Fibroblast of skin of left quadriceps (primary cell): Measurements from ENCODE around the gene APBB2.
"Not testable (repeated sequence)": the region's sequence is repeated elsewhere in the genome, so short reads cannot be mapped to it uniquely, and the experiment has no call there.

Source experiments
- DNase-seq, 2 experiments: peaks; one replicate each; pipeline ENCODE4 v3.0.0-alpha.2; 2013; ENCODE audit warnings: low read depth in 2 of 2

The APBB2 gene

DNA sequence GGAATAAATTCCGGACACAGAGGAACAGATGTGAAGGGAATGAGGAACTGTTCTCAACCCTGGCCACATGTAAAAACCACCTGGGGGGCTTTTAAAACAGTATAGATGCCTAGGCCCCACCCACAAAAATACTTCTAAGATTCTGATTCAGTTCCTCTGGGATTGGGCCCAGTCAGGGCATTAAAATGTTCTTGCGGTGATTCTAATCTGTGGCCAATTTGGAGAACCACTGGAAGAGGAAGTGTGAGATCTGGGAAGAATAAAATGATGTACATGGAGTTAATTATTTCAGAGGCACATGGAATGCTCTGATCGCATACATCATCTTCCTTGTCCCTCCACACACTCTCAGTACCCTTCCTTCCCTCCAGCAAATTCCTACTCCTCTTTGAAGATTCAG is 192.2 kb downstream of the APBB2 start:
- peak; percentile 79 to 86 for DNase-seq

DNA sequence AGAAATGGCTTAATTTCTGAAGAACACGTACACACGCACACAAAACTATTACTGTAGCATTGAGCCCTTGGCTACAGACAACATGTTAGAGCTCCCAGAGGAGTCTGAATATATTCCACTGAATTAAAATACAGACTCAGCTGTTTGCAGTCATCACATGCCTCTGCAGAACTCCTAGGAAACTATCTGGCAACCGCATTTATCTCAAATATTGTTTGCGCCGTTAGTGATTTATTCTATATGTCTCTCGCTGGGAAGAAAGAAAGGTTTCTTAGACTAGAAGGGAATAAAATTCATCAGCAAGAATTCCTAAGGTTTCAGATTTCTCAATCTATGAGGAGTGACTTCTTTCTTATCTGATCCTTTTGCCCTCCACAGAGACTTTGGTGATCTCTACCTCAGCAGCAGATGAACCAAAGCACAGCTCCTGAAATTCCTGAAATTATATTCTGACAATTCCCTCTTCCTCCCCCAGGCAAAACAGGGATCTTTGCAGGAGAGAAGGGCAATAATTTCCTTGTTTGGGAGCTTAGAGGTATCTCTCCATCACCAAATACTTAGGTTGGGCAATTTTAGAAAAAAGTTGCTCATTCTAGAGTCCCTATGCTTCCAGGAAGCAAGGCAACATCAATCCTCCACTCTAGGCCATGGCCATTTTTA is 199.2 kb downstream of the APBB2 start:
- DNase-seq: no peak

DNA sequence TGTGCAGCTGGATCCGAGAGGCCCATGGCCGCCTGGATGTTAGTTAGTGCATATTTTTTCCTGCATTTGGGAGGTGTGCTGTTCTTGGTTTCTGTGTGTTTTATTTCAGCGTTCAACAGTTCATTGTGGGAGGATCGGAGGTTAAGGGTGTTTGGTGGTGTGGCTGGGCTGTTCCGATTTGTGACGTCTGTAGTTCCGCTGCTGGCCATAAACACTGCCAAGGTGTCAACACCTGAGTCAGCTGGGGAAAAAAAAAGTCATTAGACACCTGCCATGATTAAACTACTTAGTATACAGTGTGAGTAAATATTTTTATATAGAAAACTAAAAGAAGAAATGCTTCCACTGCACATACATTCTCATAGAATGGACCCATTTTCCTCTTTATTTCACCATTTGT is 200.2 kb downstream of the APBB2 start:
- no peak for DNase-seq

DNA sequence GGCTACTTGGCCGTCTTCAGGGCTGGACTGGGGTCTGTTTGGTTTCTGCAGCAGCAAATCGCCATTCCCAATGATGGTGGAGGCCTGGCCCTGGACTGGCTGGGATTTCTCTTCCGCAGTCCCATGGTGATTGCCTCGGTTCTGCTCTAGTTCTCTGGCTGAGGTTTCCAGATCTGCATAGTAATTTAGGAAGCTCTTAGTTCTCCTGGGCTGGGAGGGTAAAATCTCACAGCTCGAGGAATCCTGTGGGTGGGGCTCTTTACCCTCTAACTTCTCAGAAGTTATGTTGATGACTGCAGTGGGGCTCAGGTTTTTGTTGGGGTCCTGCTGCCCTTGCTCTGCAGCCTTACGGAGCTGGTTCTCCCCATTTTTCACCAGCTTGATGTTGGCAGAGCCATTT is 200.6 kb downstream of the APBB2 start:
- no peak for DNase-seq

DNA sequence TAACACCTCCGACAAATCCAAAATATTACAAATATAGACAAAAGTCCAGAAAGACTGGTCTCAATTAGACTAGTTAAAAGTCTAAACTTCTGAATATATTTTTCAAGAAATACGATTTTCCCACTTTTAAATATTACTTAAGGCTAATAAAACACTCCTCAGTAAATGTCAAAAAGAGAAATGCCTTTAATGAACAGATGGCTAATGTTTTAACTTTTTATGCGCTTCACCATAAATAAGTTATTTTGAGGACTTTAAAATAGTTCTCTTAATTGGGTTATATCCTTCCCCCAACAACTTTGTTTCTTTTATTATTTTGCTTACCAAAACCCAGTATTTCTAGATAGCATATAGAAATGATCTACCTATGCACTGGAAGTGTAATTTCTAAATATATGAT is 201.4 kb downstream of the APBB2 start:
- no peak for DNase-seq

DNA sequence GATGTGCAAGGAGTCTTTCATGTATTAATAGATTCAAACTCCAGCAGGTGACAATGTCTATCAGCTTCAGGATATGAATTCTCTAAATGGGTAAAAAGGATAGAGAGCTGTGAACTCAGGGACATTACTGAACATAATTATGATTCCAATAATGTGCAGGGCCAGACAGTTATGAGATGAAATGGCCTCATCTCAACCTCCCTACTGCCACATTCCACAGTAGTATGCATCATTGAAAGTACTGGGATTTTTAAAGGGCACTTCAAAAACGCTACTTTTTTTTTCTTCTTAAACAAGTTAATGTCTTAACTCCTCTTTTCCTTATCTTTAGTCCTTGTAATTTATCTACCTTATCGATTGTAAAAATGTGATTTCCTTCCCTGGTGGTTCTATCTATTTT is 202.0 kb downstream of the APBB2 start:
- no peak for DNase-seq

DNA sequence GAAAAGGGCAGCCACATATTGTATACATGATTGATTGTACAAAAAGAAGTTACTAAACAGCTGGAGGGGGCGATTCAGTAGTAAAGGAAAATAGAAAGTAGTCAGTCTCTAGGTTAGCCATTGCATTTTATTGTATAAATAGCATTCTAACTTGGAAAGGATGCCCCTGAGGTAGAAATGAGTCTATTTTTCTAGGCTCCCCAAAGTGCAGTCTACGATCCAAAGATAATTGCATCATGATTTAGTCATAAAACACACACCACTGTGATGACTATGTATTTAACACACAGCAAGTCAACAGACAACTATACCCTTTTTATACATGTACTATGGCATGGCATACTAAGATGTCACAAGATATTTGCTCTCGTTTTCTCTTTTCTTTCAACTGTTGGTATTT is 204.9 kb downstream of the APBB2 start:
- no peak for DNase-seq

DNA sequence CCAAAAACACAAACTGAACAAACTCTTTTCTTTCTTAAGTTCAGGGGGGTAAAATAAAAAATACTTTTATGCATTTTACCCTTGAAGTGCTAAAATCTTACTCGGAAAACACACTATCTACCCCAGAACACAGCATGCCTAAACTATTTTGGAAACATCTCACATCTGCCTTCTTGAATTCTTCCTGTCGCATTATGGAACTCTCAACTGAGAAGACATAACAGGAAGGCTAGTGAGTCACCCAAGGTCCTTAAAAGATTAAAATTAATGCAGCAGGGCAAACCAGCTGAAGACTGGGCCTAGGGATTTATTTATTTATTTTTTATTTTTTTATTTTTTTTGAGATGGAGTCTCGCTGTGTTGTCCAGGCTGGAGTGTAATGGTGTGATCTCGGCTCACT is 208.2 kb downstream of the APBB2 start:
- DNase-seq: no peak

DNA sequence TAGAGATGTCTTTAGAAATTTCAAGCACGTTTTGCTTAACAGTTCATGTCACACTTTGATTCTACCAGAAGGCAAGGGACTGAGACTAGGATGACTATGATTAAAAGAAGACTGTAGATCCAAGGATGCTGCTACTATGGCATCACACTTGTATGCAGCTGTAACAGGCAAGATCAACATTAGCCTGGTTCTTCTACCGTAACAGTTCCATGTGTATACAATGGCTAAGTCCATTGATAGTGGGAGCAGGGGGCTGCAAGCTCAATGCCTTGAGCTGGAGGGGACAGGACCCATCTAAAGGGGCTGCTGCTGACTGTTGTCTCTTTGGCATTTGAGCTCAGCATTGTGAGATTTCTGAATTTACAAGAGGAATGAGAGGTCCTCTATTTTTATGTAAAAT is 212.0 kb downstream of the APBB2 start:
- no peak for DNase-seq

DNA sequence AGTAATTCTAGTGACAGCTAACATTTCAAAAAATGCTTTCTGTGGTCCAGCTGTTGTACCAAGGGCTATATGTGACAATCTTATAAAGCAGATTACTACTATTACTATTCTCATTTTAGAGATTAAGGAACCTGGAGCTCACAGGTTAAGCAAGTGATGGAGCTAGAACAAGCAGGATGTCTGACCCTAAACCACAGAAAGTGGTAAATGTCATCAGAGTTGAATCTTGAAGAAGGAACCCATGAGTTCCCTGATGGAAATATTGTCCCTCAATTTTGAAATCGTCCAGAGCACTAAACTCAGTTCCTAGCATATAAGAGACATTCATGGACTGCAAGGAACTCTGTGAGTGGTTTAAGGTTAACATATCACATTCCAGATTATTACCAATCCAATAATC is 214.0 kb downstream of the APBB2 start:
- DNase-seq: no peak

DNA sequence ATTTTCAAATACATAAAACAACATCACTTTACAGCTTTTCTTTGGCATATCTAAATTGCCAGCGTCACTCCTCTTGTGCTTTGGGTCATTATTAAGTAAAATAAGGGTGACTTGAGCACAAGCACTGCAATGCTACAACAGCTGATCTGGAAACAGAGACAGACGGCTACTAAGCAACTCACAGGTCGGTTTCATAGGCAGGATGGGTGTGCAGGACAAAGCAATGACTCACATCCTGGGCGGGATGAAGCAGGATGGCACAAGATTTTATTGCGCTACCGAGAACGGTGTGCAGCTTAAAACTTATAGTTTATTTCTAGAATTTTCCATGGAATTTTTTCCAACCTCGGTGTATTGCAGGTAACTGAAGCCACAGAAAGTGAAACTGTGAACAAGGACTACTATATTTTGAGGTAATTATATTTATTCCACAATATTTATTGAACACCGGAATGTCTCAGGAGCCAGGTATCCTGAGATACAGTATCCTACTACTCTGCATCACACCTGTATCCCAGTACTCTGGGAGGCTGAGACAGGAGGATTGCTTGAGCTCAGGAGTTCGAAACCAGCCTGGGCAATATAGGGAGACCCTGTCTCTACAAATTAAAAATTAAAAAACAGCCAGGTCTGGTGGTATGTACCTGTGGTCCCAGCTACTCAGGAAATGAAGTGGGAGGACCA is 215.5 kb downstream of the APBB2 start:
- no peak for DNase-seq

DNA sequence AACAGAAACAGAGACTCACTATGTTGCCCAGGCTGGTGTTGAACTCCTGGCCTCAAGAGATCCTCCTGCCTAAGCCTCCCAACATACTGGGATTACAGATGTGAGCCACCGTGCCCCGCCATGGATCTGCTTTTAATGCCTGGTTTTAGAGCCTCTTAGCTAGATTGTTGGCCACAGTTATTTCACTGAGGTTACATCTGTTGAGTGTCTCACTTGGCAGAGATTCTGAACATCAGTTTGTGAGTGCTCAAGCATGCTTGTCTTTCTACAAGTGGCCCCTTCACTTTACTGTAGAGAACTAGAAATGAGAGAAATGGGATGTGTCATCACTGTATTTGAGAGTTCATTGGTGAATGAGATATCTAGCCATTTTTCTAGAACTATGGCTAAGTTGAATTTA is 218.5 kb downstream of the APBB2 start:
- DNase-seq: peak; percentile 61 to 66

DNA sequence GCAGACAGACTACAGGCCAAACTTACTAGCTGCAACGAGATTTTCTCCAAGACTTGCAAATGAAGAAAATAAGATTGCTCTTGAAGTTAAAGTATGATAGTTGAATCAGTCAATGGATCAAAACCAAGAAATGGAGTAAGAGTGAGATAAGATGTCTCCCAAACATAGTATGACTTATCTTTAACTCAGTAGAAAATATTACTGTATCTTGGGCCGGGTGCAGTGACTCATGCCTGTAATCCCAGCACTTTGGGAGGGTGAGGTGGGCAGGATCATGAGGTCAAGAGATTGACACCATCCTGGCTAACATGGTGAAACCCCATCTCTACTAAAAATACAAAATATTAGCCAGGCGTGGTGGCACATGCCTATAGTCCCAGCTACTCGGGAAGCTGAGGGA is 220.0 kb downstream of the APBB2 start:
- not testable (repeated sequence) for DNase-seq

DNA sequence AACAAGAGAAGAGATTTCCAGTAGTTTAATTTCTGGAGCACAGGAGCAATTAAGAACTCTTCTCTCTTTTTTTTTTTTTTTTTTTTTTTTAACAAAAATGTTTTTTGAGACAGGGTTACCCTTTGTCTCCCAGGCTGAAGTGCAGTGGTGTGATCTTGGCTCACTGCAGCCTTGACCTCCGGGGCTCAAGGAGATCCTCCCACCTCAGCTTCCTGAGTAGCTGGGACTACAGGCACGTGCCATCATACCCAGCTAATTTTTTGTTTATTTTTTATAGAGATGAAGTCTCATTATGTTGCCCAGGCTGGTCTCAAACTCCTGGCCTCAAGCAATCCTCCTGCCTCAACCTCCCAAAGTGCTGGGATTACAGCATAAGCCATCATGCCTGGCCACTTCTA is 221.0 kb downstream of the APBB2 start:
- DNase-seq: not testable (repeated sequence)

DNA sequence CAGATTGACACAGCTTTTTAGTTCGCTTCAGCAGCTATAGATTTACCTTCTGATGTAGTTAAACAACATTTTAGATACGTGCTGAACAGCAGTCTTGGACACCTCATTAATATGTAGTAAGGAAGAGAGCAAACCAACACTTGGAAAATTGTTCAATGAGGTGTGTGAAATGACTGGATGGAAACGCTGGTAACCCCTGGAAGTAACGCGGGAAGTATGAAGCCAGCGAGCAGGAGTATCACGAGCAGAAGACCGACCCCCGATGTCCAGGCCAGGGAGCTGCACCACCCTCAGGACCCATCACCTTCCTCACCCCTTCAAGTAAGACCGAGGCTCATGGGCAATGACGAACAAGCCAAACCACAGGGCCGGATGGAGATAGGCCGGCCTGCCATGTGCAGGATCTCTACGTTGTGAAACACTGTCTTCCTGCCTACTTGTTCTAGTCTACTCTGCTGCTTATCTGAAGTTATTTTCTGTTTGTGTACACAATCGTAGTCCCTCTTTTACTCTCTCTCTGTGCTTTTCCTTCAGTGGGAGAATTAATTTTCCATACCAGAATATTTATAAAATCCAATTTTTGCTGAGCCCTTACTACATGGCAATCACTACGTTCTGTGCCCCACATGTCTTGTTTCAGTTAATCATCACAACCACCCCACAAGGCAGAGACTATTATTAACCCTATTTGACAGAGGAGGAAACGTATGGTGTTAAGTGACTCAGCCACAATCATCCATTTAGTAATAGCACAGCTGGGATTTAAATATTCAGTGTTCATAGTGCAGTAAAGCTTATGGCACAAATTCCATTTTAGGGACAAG is 221.7 kb downstream of the APBB2 start:
- DNase-seq: peak in 1 of 2 experiments; percentile 52

DNA sequence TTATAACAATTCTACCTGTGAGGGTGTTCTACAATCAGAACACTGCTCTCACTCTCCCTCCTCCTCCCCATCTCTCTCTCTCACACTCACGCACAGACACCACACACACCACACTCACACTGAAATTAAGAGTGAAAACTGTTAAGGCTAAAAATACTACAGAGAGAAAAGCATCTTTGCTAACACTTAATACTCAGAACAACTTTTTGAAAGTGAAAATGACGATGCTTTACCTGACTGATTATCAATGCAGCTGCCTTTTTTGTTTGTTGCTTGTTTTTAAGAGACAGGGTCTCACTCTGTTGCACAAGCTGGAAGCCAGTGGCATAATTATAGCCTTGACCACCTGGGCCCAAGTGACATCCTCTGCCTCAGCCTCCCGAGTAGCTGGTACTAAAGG is 222.4 kb downstream of the APBB2 start:
- no peak for DNase-seq

DNA sequence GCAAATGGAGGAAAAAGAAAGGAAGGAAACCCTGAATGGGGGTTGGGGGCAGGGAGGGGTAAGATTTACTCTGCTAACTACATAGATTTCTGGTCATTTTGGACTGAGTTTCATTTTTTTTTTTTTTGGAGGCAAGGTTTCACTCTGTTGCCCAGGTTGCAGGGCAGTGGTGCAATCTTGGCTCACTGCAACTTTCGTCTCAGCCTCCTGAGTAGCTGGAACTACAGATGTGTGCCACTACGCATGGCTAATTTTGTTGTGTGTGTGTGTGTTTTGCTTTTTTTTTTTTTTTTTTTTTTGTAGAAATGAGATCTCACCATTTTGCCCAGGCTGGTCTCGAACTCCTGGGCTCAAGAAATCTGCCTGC is 223.5 kb downstream of the APBB2 start:
- no peak for DNase-seq

DNA sequence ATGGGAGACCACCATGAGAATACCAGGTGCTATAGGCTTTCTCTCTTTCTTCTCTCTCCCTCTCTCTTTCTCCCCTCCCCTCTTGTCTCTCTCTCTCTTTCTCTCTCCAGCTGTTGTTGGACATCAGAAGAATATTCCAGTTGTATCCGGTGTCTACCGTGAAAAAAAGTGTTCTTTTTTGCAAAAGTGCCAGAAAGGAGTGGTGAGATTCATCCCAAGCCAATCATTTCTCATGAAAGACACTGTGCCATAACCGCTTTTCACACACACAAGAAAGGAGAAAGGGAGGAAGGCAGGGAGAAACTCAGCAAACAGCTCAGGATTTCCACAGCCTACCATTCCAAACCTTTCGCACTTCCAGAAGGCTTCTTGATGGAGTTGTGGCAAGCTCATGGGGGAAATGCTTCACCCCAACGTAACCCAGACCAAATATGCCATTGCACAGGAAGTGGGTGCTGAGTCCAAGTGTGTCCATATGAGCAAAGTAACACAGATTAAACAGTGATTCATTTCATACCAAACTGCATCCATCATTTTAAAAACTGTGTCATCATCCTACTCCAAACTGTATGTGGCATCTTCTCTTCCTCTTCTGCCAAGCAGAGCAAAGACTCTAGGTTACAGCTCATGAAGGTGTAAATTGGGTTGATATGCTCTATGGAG is 224.0 kb downstream of the APBB2 start:
- peak; percentile 94 to 95 for DNase-seq

DNA sequence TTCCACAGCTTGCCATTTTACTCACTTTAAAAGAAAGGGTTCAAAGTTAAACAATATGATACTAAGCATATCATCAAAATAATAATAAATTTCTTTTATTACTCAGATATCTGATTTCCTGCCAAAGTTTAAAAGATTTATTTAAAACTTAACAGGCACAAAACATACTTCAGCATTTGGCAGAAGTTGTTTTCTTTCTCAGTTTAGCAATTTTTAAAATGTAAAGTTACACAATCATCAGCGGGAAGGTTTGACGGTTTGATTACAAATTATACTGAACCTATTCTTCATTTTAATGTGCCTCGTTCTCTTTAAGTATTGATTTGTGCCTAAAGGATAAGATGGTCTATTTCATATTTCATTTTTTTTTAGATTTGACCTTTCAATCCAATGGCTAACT is 227.2 kb downstream of the APBB2 start:
- no peak for DNase-seq

DNA sequence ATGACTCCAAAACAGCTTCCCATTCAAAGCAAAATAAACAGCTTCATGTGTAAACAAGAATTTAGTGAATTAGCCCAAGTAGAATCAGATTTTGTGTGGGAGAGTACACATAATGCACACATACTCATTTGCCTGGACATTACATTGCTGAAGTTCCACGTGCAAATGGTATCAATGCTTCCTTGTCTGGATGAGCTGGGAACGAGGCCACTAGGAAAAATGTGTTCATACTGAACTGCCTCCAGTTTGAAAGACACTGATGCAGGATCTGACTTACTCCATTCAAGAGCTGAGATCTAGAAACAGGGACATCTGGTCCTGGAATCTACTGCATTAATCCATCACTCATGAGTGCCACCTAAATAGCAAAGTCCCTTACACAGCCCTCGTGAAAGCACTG is 228.0 kb downstream of the APBB2 start:
- DNase-seq: no peak

DNA sequence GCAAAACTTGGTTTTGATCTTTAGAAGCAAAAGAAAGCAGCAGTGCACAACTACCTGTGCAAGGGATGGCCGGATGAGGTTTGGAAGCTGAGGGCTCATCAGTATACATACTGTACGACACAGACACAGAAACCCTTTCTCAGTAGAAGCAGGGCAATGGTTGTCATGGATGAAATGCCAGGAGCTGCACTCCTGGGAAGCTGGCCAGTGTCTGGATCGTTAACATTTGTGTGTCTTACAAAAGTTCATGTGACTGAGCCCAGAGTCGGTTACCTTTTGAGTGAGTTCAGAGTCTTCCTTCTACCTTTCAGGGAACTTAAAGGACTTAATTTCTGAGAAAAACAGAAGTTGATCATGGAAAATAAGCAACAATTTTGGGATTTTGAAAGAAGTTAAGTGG is 230.3 kb downstream of the APBB2 start:
- DNase-seq: no peak

DNA sequence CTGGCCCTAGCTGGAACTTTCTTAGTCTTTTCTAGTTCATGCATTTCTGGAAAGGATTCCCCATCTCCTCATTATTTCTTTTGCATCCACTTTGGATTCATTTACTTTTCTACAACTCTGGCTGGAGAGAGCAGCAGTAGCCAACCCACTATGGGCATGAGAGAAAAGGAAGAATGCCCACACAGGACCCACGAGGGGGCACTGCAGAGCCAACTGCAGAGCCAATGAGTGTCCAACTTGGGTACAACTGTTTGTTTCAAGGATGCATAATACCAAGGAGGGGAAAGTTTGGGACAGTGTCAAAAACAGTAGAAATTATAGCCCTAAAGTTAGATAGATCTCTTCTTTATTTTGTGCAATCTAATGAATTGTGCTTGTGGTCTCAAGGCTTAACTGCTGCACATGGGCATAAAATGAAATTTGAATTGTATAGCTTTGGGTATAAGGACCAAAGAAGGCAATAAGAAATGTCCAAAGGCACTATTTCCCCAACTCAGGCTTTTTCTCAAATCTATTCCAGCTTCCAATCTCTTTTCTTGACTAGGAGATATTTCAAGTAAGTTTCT is 233.9 kb downstream of the APBB2 start:
- no peak for DNase-seq
